GM23248 (cell line): ENCODE data around the gene KCNMA1. TPM values are rescaled to one million over a fixed set of nuclear protein-coding genes. Genes with fewer than 3 reads are reported as not detected.

ENCODE experiments used
- DNase-seq: peaks from one replicate; pipeline ENCODE4 v3.0.0-alpha.2; 2015
- H2AFZ ChIP-seq: fragments of 200-600 bp; sonication (generic); 2 replicates; pipeline ENCODE4 v1.6.1; 2016; ENCODE audit warnings: antibody characterized with exemption
- H3F3A ChIP-seq: fragments of 200-600 bp; sonication (generic); 2 replicates; pipeline ENCODE4 v1.6.1; 2016; ENCODE audit warnings: mild to moderate bottlenecking, antibody characterized with exemption, mixed run types; ENCODE audit not compliant: insufficient read depth
- H3K27ac ChIP-seq: fragments of 200-600 bp; sonication (generic); 2 replicates; pipeline ENCODE4 v1.5.1; 2016; ENCODE audit warnings: mild to moderate bottlenecking
- H3K27me3 ChIP-seq: fragments of 200-600 bp; sonication (generic); replicated peaks from 2 replicates; pipeline ENCODE4 v1.6.1; 2016; ENCODE audit warnings: mild to moderate bottlenecking; ENCODE audit not compliant: insufficient read depth
- H3K36me3 ChIP-seq: fragments of 200-600 bp; sonication (generic); 2 replicates; pipeline ENCODE4 v1.6.1; 2016; ENCODE audit warnings: low read depth, mild to moderate bottlenecking
- H3K4me1 ChIP-seq: fragments of 200-600 bp; sonication (generic); 2 replicates; pipeline ENCODE4 v1.6.1; 2016; ENCODE audit warnings: mild to moderate bottlenecking; ENCODE audit not compliant: insufficient read depth
- H3K4me2 ChIP-seq: fragments of 200-600 bp; sonication (generic); one replicate; pipeline ENCODE4 v1.6.1; 2016; ENCODE audit warnings: mild to moderate bottlenecking; ENCODE audit not compliant: unreplicated experiment
- H3K4me3 ChIP-seq: fragments of 200-600 bp; sonication (generic); 2 replicates; pipeline ENCODE4 v1.5.1; 2016; ENCODE audit warnings: mild to moderate bottlenecking
- H3K79me2 ChIP-seq: fragments of 200-600 bp; sonication (generic); 2 replicates; pipeline ENCODE4 v1.6.1; 2016; ENCODE audit warnings: mild to moderate bottlenecking; ENCODE audit not compliant: insufficient read depth
- H3K9ac ChIP-seq: fragments of 200-600 bp; sonication (generic); 2 replicates; pipeline ENCODE4 v1.6.1; 2016; ENCODE audit warnings: mild to moderate bottlenecking
- H3K9me2 ChIP-seq: fragments of 200-600 bp; sonication (generic); 2 replicates; pipeline ENCODE4 v1.6.1; 2016; ENCODE audit warnings: mixed run types, mild to moderate bottlenecking, moderate library complexity; ENCODE audit not compliant: insufficient read depth
- H3K9me3 ChIP-seq: fragments of 200-600 bp; sonication (generic); one replicate; pipeline ENCODE4 v1.6.1; 2017; ENCODE audit warnings: low read depth
- H4K20me1 ChIP-seq: fragments of 200-600 bp; sonication (generic); 2 replicates; pipeline ENCODE4 v1.6.0; 2016; ENCODE audit not compliant: insufficient read depth
- EZH2 ChIP-seq: fragments of 200-600 bp; sonication (generic); IDR thresholded peaks from 2 replicates; pipeline ENCODE4 v1.6.1; 2018; ENCODE audit warnings: antibody characterized with exemption, mild to moderate bottlenecking; ENCODE audit not compliant: insufficient read depth, poor library complexity, severe bottlenecking
- EZH2phosphoT487 ChIP-seq: fragments of 200-600 bp; sonication (generic); IDR thresholded peaks from 2 replicates; pipeline ENCODE4 v1.6.1; 2018; ENCODE audit warnings: antibody characterized with exemption, moderate library complexity, mild to moderate bottlenecking, low read depth; ENCODE audit not compliant: insufficient read depth
- WGBS, 2 experiments: methylation state at CpG; one replicate each; pipeline ENCODE4 v1.1.6; 2015 to 2017; ENCODE audit warnings: low lambda C conversion rate in 2 of 2, low coverage in 1 of 2; ENCODE audit errors: missing lambda C conversion rate in 2 of 2; 5-methylcytosine and 5-hydroxymethylcytosine counted together
- in situ Hi-C: fragments of 300-500 bp; cut with MboI; formaldehyde crosslinking; loops from 2 replicates; pipeline ENCODE4 v1.15.0; 2020
- polyA plus RNA-seq: library from polyadenylated mRNA; unstranded; fragments of >200 nt; fragmentation: Nextera tagmentation; extraction: Ambion mirVana; gene quantifications from 2 replicates; pipeline ENCODE4 v1.2.1, GENCODE V29; 2016
- total RNA-seq: library from RNA; depleted of rRNA; stranded (reverse); fragments of >200 nt; shearing (Covaris generic); gene quantifications from 2 replicates; pipeline ENCODE4 v1.2.3, GENCODE V29; 2014

The KCNMA1 gene
- total and polyA plus RNA-seq, 2 experiments from 2014 or later: 14.2 to 25.1 TPM

GRCh38 chr10:77301305-77301730, 336.3 kb downstream of the KCNMA1 start:
- Histone ChIP-seq H3K36me3 (no peaks in the 10 kb centered on the region), H2AFZ (no peak overlapping the region), H3K9me2 (peaks cover 3% of the 10 kb centered on the region; the same call in 1 of the 2 replicates), H3K4me2 (peak overlapping the region; percentile 32), H3K9me3 (no peaks in the 10 kb centered on the region), H3K9ac (no peak overlapping the region), H3K4me1 (peaks cover 32% of the 10 kb centered on the region), H3K4me3 (no peak overlapping the region), H3K79me2 (no peaks in the 10 kb centered on the region), H3K27me3 (no peaks in the 10 kb centered on the region), H3K27ac (peak overlapping the region; percentile 20), H4K20me1 (no peaks in the 10 kb centered on the region), H3F3A (peaks cover 26% of the 10 kb centered on the region)
- in situ Hi-C loops: no loop called here
- DNase-seq: peak; percentile 69
- no peak for TF ChIP-seq EZH2phosphoT487
- no peak for TF ChIP-seq EZH2
- 25 to 39% methylated on average over 3 of the region's 3 CpGs for WGBS, 2 experiments

- H2AFZ ChIP-seq: no peak overlapping the region
- peak overlapping the region; percentile 20 for H3K27ac ChIP-seq
- no peaks in the 10 kb centered on the region for H4K20me1 ChIP-seq
- peaks cover 22% of the 10 kb centered on the region for H3F3A ChIP-seq
- no peak overlapping the region for H3K4me3 ChIP-seq
- no peaks in the 10 kb centered on the region for H3K79me2 ChIP-seq
- peaks cover 27% of the 10 kb centered on the region for H3K4me1 ChIP-seq
- H3K4me2 ChIP-seq: peak overlapping the region; percentile 32
- in situ Hi-C loops: no loop called here
- DNase-seq: no peak
- TF ChIP-seq EZH2 (no peak), EZH2phosphoT487 (no peak)
- H3K9me3 ChIP-seq: no peaks in the 10 kb centered on the region
- no peaks in the 10 kb centered on the region for H3K36me3 ChIP-seq
- H3K27me3 ChIP-seq: no peaks in the 10 kb centered on the region
- no peak overlapping the region for H3K9ac ChIP-seq
- H3K9me2 ChIP-seq: peaks cover 3% of the 10 kb centered on the region; the same call in 1 of the 2 replicates
- WGBS, 2 experiments: 83 to 88% methylated on average over 3 of the region's 3 CpGs
These were observed 336.8 kb downstream of the KCNMA1 start for GRCh38 chr10:77300682-77301302.

- Histone ChIP-seq H3K9ac (no peak overlapping the region), H3F3A (peaks cover 22% of the 10 kb centered on the region), H3K4me1 (peaks cover 31% of the 10 kb centered on the region), H3K4me3 (no peak overlapping the region), H4K20me1 (no peaks in the 10 kb centered on the region), H3K9me2 (peaks cover 3% of the 10 kb centered on the region; the same call in 1 of the 2 replicates), H3K4me2 (no peak overlapping the region), H3K9me3 (no peaks in the 10 kb centered on the region), H3K36me3 (no peaks in the 10 kb centered on the region), H2AFZ (no peak overlapping the region), H3K27ac (no peak overlapping the region), H3K79me2 (no peaks in the 10 kb centered on the region), H3K27me3 (no peaks in the 10 kb centered on the region)
- in situ Hi-C loops: no loop called here
- no peak for DNase-seq
- TF ChIP-seq EZH2 (no peak), EZH2phosphoT487 (no peak)
- 76 to 85% methylated on average over 7 of the region's 7 CpGs for WGBS, 2 experiments
These were observed 338.3 kb downstream of the KCNMA1 start for GRCh38 chr10:77299320-77299719.

GRCh38 chr10:77297393-77297739, 340.2 kb downstream of the KCNMA1 start:
- peaks cover 30% of the 10 kb centered on the region for H3F3A ChIP-seq
- H3K36me3 ChIP-seq: no peaks in the 10 kb centered on the region
- no peak overlapping the region for H3K4me3 ChIP-seq
- H2AFZ ChIP-seq: no peak overlapping the region
- peak; percentile 55 for DNase-seq
- no peak overlapping the region for H3K27ac ChIP-seq
- H3K27me3 ChIP-seq: no peaks in the 10 kb centered on the region
- in situ Hi-C loops: no loop called here
- no peaks in the 10 kb centered on the region for H3K79me2 ChIP-seq
- no peak overlapping the region for H3K9ac ChIP-seq
- H3K9me2 ChIP-seq: peaks cover 3% of the 10 kb centered on the region; the same call in 1 of the 2 replicates
- no peaks in the 10 kb centered on the region for H4K20me1 ChIP-seq
- peaks cover 47% of the 10 kb centered on the region for H3K4me1 ChIP-seq
- H3K4me2 ChIP-seq: no peak overlapping the region
- whole genome bisulfite sequencing, 2 experiments: 48 to 57% methylated on average over 5 of the region's 5 CpGs
- H3K9me3 ChIP-seq: no peaks in the 10 kb centered on the region
- TF ChIP-seq EZH2: no peak
- no peak for TF ChIP-seq EZH2phosphoT487
